A673 (cell line): ENCODE data around the gene C10orf90. TPM values are rescaled to one million over a fixed set of nuclear protein-coding genes. Genes with fewer than 3 reads are reported as not detected.

ENCODE experiments used
- BruUV-seq: library from RNA; stranded (reverse); fragments of 400-500 nt; replicated peaks from 2 replicates; lab custom pipeline; 2021; lab: Mats Ljungman, UMichigan
- CTCF ChIA-PET: fragments of 300-600 bp; sonication (Branson Sonifier 250); formaldehyde crosslinking; loops from one replicate; lab custom pipeline; 2022; ENCODE audit warnings: antibody characterized with exemption; lab: Charles Lee
- POLR2A ChIA-PET: fragments of 300-600 bp; sonication (Branson Sonifier 250); formaldehyde crosslinking; loops from one replicate; lab custom pipeline; 2022; ENCODE audit warnings: antibody characterized with exemption; ENCODE audit not compliant: low non-redundant PET; lab: Charles Lee
- DNase-seq: peaks from one replicate; pipeline ENCODE4 v3.0.0-alpha.2; 2015; ENCODE audit warnings: low spot score
- H3K27ac ChIP-seq: fragments of 200-600 bp; sonication (generic); 2 replicates; pipeline ENCODE4 v1.5.1; 2016; ENCODE audit warnings: mixed run types, low read depth, mild to moderate bottlenecking, mixed read lengths, antibody characterized with exemption, low read length; ENCODE audit not compliant: poor library complexity, severe bottlenecking
- H3K27me3 ChIP-seq: fragments of 200-600 bp; sonication (generic); replicated peaks from 2 replicates; pipeline ENCODE4 v1.6.1; 2017; ENCODE audit warnings: mixed run types, low read depth, mild to moderate bottlenecking, mixed read lengths, antibody characterized with exemption, low read length; ENCODE audit not compliant: insufficient read depth, poor library complexity
- H3K36me3 ChIP-seq: fragments of 200-600 bp; sonication (generic); 2 replicates; pipeline ENCODE4 v1.6.1; 2016; ENCODE audit warnings: mixed run types, mild to moderate bottlenecking, mixed read lengths, antibody characterized with exemption, low read length; ENCODE audit not compliant: insufficient read depth, poor library complexity, severe bottlenecking
- H3K4me1 ChIP-seq: fragments of 200-600 bp; sonication (generic); 2 replicates; pipeline ENCODE4 v1.6.1; 2017; ENCODE audit warnings: mixed run types, mild to moderate bottlenecking, mixed read lengths, antibody characterized with exemption, low read length; ENCODE audit not compliant: insufficient read depth, poor library complexity, severe bottlenecking
- H3K4me3 ChIP-seq: fragments of 200-600 bp; sonication (generic); 2 replicates; pipeline ENCODE4 v1.5.1; 2016; ENCODE audit warnings: low read depth, mixed run types, mild to moderate bottlenecking, mixed read lengths, low read length; ENCODE audit not compliant: poor library complexity, severe bottlenecking
- H3K9me3 ChIP-seq: fragments of 200-600 bp; sonication (generic); 2 replicates; pipeline ENCODE4 v1.6.1; 2016; ENCODE audit warnings: mixed run types, low read depth, mild to moderate bottlenecking, mixed read lengths, antibody characterized with exemption, low read length; ENCODE audit not compliant: poor library complexity, severe bottlenecking
- EZH2 ChIP-seq: fragments of 200-600 bp; sonication (generic); IDR thresholded peaks from 2 replicates; pipeline ENCODE4 v1.6.1; 2017; ENCODE audit warnings: borderline replicate concordance, low read depth, mild to moderate bottlenecking, mixed read lengths, antibody characterized with exemption, low read length; ENCODE audit not compliant: poor library complexity, severe bottlenecking
- intact Hi-C: fragments of 100-400 bp; cut with micrococcal nuclease; formaldehyde crosslinking; loops from one replicate; pipeline ENCODE4 v1.10.0; 2022; ENCODE audit not compliant: unreplicated experiment
- total RNA-seq: library from RNA; stranded (reverse); gene quantifications from 2 replicates; pipeline ENCODE4 v1.2.3, GENCODE V29; 2021
- TF ChIP-seq, protein P1 (sequence below): fragments of 300-800, 200-600 bp; sonication (generic); conservative IDR thresholded peaks from 2 replicates; pipeline ENCODE4 v1.5.1; 2017; ENCODE audit warnings: low read depth, mild to moderate bottlenecking, antibody characterized with exemption, low read length, moderate library complexity, mixed read lengths

C10orf90 gene
- total RNA-seq, 1 experiment from 2014 or later = not detected

GRCh38 chr10:126689461-126689994 lies 19.0 kb upstream of the C10orf90 start:
- Histone ChIP-seq H3K9me3 (no peaks in the 10 kb centered on the region), H3K4me3 (no peak overlapping the region), H3K27ac (no peak overlapping the region), H3K4me1 (no peaks in the 10 kb centered on the region), H3K27me3 (peaks cover 39% of the 10 kb centered on the region), H3K36me3 (no peaks in the 10 kb centered on the region)
- BruUV-seq = no TSS peak
- TF ChIP-seq, protein P1, sequence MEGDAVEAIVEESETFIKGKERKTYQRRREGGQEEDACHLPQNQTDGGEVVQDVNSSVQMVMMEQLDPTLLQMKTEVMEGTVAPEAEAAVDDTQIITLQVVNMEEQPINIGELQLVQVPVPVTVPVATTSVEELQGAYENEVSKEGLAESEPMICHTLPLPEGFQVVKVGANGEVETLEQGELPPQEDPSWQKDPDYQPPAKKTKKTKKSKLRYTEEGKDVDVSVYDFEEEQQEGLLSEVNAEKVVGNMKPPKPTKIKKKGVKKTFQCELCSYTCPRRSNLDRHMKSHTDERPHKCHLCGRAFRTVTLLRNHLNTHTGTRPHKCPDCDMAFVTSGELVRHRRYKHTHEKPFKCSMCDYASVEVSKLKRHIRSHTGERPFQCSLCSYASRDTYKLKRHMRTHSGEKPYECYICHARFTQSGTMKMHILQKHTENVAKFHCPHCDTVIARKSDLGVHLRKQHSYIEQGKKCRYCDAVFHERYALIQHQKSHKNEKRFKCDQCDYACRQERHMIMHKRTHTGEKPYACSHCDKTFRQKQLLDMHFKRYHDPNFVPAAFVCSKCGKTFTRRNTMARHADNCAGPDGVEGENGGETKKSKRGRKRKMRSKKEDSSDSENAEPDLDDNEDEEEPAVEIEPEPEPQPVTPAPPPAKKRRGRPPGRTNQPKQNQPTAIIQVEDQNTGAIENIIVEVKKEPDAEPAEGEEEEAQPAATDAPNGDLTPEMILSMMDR = no peak
- TF ChIP-seq EZH2 = no peak
- intact Hi-C loops = no loop called here
- ChIA-PET POLR2A (no interaction called here), CTCF (no interaction called here)
- DNase-seq = no peak

DNA sequence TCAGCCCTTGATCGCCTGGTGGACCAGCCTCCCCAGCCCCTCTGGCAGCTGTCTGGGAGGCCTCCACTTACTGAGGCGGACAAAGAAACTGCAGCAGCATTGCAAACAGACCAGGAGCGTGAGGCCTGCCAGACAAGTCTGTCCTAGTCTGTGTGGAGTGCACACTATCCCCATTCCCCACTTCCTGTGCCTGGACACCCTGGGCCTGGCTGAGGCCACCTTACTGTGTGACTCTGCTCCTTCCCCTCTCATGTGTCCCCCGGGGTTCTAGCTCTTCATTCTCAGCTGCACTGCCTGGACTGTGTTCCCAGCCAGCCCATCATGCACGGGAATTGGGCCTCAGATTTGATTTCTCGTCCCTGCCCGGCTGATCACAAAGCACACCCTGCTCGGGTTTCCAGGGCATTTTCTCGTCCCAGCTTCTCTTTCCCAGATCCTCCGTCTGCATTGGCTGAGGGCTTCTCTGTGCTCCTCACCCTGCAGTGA lies 16.7 kb upstream of the C10orf90 start:
- ChIA-PET POLR2A (no interaction called here), CTCF (no interaction called here)
- no TSS peak for BruUV-seq

GRCh38 chr10:126686719-126687118 lies 16.2 kb upstream of the C10orf90 start:
- H3K27me3 ChIP-seq = peaks cover 17% of the 10 kb centered on the region
- H3K9me3 ChIP-seq = no peaks in the 10 kb centered on the region
- no peak for DNase-seq
- no peak overlapping the region for H3K4me3 ChIP-seq
- ChIA-PET CTCF (no interaction called here), POLR2A (no interaction called here)
- no peaks in the 10 kb centered on the region for H3K4me1 ChIP-seq
- H3K36me3 ChIP-seq = no peaks in the 10 kb centered on the region
- BruUV-seq = no TSS peak
- no peak overlapping the region for H3K27ac ChIP-seq
- intact Hi-C loops = no loop called here
- TF ChIP-seq, protein P1 = no peak
- no peak for TF ChIP-seq EZH2

More for the DNA sequence above, 16.7 kb upstream of the C10orf90 start:
- TF ChIP-seq EZH2 = no peak
- TF ChIP-seq, protein P1 = no peak
- Histone ChIP-seq H3K27ac (no peak overlapping the region), H3K4me1 (no peaks in the 10 kb centered on the region), H3K27me3 (peaks cover 21% of the 10 kb centered on the region), H3K36me3 (no peaks in the 10 kb centered on the region), H3K4me3 (no peak overlapping the region), H3K9me3 (no peaks in the 10 kb centered on the region)
- DNase-seq = no peak
- intact Hi-C loops = no loop called here
